ENCODE results near the gene NUDT6. TPM values are rescaled to one million over a fixed set of nuclear protein-coding genes. Genes with fewer than 3 reads are reported as not detected.

The NUDT6 gene
- total RNA-seq, 2 donors from 2014 or later: 4.9 to 18.5 TPM

DNA sequence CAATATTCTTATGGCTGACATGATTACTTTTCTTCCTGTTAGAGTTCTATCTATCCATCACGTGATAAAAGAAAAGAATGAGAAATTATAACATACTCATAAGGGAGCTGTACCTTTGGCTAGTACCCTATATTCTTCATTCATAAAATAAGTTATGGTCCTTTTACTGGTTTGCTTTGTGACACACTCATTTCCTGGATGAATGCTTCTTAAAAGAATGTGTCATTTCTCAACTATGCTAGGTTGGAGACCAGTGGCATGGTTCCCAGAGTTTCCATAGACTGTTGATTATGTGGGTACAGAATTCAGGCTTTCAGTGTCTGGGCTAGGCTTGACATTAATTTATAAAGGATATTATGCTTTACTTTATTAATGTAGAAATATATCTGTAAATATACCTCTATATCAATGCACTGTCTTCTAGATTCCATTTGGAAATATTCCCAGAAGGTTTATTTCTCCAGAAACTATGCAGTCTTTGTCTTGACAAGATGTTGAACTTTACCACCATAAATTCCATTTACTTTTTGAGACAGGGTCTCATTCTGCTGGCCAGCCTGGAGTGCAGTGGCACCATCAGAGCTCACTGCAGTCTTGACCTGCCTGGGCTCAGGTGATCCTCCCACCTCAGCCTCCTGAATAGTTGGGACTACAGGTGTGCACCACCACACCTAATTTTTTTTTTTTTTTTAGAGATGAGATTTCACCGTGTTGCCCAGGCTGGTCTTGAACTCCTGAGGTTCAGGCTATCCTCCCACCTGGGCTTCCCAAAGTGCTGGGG lies 23.8 kb downstream of the NUDT6 start:
- no peaks in the 10 kb centered on the region for H3K27me3 ChIP-seq
- no peak overlapping the region for H3K4me3 ChIP-seq
- H3K36me3 ChIP-seq: no peaks in the 10 kb centered on the region
- DNase-seq (ENCODE audit: low spot score): no peak
- H3K9me3 ChIP-seq: no peaks in the 10 kb centered on the region
- TF ChIP-seq CTCF (IDR thresholded peaks at IDR 0.05): no peak
- H3K27ac ChIP-seq: peak overlapping the region in 1 of 2 donors; percentile 24
- H3K4me1 ChIP-seq: peaks cover 0 to 6% of the 10 kb centered on the region in 2 donors

DNA sequence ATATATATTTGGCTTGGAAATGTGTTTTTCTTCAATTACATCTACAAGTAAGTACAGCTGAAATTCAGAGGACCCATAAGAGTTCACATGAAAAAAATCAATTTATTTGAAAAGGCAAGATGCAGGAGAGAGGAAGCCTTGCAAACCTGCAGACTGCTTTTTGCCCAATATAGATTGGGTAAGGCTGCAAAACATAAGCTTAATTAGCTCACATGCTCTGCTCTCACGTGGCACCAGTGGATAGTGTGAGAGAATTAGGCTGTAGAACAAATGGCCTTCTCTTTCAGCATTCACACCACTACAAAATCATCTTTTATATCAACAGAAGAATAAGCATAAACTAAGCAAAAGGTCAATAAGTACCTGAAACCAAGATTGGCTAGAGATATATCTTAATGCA lies 26.1 kb downstream of the NUDT6 start:
- no peak overlapping the region for H3K27ac ChIP-seq

DNA sequence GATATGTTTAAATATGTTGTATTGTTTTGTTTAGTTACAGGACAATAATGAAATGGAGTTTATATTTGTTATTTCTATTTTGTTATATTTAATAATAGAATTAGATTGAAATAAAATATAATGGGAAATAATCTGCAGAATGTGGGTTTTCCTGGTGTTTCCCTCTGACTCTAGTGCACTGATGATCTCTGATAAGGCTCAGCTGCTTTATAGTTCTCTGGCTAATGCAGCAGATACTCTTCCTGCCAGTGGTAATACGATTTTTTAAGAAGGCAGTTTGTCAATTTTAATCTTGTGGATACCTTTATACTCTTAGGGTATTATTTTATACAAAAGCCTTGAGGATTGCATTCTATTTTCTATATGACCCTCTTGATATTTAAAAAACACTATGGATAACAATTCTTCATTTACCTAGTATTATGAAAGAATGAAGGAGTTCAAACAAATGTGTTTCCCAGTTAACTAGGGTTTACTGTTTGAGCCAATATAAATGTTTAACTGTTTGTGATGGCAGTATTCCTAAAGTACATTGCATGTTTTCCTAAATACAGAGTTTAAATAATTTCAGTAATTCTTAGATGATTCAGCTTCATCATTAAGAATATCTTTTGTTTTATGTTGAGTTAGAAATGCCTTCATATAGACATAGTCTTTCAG lies 26.9 kb downstream of the NUDT6 start:
- Histone ChIP-seq H3K27me3 (no peaks in the 10 kb centered on the region), H3K4me1 (peaks cover 0 to 6% of the 10 kb centered on the region in 2 donors), H3K9me3 (no peaks in the 10 kb centered on the region), H3K36me3 (peaks cover 5% of the 10 kb centered on the region), H3K4me3 (no peak overlapping the region), H3K27ac (no peak overlapping the region)
- no peak for DNase-seq (ENCODE audit: low spot score)
- TF ChIP-seq CTCF (IDR thresholded peaks at IDR 0.05): no peak

More for the DNA sequence above, 26.1 kb downstream of the NUDT6 start:
- Histone ChIP-seq H3K9me3 (no peaks in the 10 kb centered on the region), H3K4me1 (peaks cover 0 to 6% of the 10 kb centered on the region in 2 donors), H3K36me3 (peaks cover 5% of the 10 kb centered on the region), H3K4me3 (no peak overlapping the region), H3K27me3 (no peaks in the 10 kb centered on the region)
- no peak for DNase-seq (ENCODE audit: low spot score)
- TF ChIP-seq CTCF (IDR thresholded peaks at IDR 0.05): no peak

DNA sequence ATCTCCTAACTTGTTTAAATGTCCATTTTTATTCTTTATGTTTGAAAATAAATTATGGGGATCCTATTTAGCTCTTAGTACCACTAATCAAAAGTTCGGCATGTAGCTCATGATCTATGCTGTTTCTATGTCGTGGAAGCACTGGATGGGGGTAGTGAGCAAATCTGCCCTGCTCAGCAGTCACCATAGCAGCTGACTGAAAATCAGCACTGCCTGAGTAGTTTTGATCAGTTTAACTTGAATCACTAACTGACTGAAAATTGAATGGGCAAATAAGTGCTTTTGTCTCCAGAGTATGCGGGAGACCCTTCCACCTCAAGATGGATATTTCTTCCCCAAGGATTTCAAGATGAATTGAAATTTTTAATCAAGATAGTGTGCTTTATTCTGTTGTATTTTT lies 27.6 kb downstream of the NUDT6 start:
- peaks cover 5% of the 10 kb centered on the region for H3K36me3 ChIP-seq

GRCh38 chr4:122890147-122890795 lies 32.1 kb downstream of the NUDT6 start:
- peak overlapping the region in 1 of 2 donors; percentile 18 for H3K27ac ChIP-seq
- TF ChIP-seq CTCF (IDR thresholded peaks at IDR 0.05): no peak

More for the DNA sequence above, 27.6 kb downstream of the NUDT6 start:
- no peaks in the 10 kb centered on the region for H3K27me3 ChIP-seq
- H3K9me3 ChIP-seq: no peaks in the 10 kb centered on the region
- no peak overlapping the region for H3K4me3 ChIP-seq
- DNase-seq (ENCODE audit: low spot score): no peak
- TF ChIP-seq CTCF (IDR thresholded peaks at IDR 0.05): no peak
- peaks cover 0 to 6% of the 10 kb centered on the region in 2 donors for H3K4me1 ChIP-seq
- H3K27ac ChIP-seq: no peak overlapping the region

More at GRCh38 chr4:122890147-122890795, 32.1 kb downstream of the NUDT6 start:
- Histone ChIP-seq H3K9me3 (no peaks in the 10 kb centered on the region), H3K4me1 (no peaks in the 10 kb centered on the region), H3K36me3 (peaks cover 5% of the 10 kb centered on the region), H3K4me3 (no peak overlapping the region), H3K27me3 (no peaks in the 10 kb centered on the region)
- DNase-seq (ENCODE audit: low spot score): no peak
